Spinal cord (tissue), 10 donors: ENCODE measurements around the gene MLEC. TPM values are rescaled to one million over a fixed set of nuclear protein-coding genes. Genes with fewer than 3 reads are reported as not detected.
"Not testable (repeated sequence)": the region's sequence is repeated elsewhere in the genome, so short reads cannot be mapped to it uniquely, and the experiment has no call there.

Experiments
- DNase-seq, 6 donors: peaks; one replicate each; pipeline versions ENCODE4 v3.0.0 to v3.0.0-alpha.2; 2013 to 2015; ENCODE audit warnings: low spot score in 6 of 6, low read depth in 4 of 6
- H3K27ac ChIP-seq: one replicate; pipeline ENCODE4 v1.5.1; 2013; ENCODE audit warnings: low read depth, low read length, control low read depth
- H3K27me3 ChIP-seq: one replicate; pipeline ENCODE4 v1.6.1; 2013; ENCODE audit warnings: low read length; ENCODE audit not compliant: control insufficient read depth, insufficient read depth
- H3K36me3 ChIP-seq: one replicate; pipeline ENCODE4 v1.6.1; 2013; ENCODE audit warnings: low read length; ENCODE audit not compliant: control insufficient read depth, insufficient read depth
- H3K4me1 ChIP-seq: one replicate; pipeline ENCODE4 v1.6.1; 2013; ENCODE audit warnings: low read length; ENCODE audit not compliant: control insufficient read depth, insufficient read depth
- H3K4me3 ChIP-seq: one replicate; pipeline ENCODE4 v1.5.1; 2013; ENCODE audit warnings: low read depth, low read length, control low read depth
- H3K9me3 ChIP-seq: one replicate; pipeline ENCODE4 v1.6.1; 2013; ENCODE audit warnings: low read length; ENCODE audit not compliant: control insufficient read depth, insufficient read depth
- WGBS: methylation state at CpG from one replicate; pipeline ENCODE4 v1.1.5; 2013; ENCODE audit warnings: missing lambda C conversion rate; ENCODE audit not compliant: insufficient coverage; 5-methylcytosine and 5-hydroxymethylcytosine counted together
- polyA plus RNA-seq, 2 donors: library from polyadenylated mRNA; unstranded; fragments of 120-200 nt; gene quantifications; one replicate each; pipeline ENCODE4 v1.2.1, GENCODE V29; 2013; ENCODE audit not compliant: insufficient read length in 2 of 2
- total RNA-seq, 2 donors: library from RNA; depleted of rRNA in 1 of 2; stranded (reverse); fragments of 120-200 nt in 1 of 2; fragments of >200 nt in 1 of 2; gene quantifications; one replicate each; pipeline versions ENCODE4 v1.2.3 to v1.2.4, GENCODE V29; 2013 to 2014
- donor health status: healthy.

Gene MLEC
- total and polyA plus RNA-seq, 4 donors = 75.9 to 104 (median 97.0) TPM

DNA sequence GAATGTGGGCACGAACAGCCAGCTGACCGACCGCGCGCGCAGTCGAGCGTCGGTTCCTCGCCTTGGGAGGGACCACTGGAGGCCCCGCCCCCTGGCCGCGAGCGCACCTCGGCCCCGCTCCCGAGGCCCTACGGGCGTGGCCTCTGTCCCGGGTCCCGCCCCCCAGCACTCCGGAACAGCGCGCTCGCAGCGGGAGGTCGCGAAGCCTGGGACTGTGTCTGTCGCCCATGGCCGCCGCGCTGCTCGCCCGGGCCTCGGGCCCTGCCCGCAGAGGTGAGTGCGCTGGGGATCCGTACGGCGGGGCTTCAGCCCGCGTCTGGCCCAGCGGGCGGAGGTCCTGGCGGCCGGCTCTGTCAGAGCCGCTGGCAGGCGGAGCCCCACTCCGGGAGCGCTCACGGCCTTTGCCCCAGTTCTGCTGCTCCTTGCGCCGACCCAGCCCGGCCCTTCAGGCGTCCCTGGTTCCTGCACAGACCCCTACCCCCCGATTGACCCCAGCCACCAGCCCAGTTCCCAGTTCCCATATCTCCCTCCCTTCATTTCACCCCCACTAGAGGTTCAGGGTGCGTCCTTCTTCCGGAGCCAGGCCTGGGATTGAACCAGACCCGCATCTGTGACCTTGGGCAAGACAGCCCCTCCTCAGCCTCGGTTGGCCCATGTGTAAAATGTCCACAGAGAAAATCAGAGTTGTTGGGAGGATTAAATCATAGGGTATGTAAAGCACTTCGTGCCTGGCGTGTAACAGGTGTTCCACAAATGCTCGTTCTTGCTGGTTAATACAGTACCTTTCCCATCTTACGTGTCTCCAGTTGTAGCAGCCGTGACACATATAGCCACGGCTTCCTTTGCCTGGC, 38.9 kb downstream of the MLEC start, which contains the start of gene ACADS:
Gene ACADS, plus strand, starts transcription at position 168 of the 851 bp plus-strand sequence. Its CDS starts 60 bp downstream, at position 228.
- Histone ChIP-seq H3K36me3 (peaks cover 43% of the 10 kb centered on the region), H3K27ac (peak within 1 kb of the TSS; percentile 61)

DNA sequence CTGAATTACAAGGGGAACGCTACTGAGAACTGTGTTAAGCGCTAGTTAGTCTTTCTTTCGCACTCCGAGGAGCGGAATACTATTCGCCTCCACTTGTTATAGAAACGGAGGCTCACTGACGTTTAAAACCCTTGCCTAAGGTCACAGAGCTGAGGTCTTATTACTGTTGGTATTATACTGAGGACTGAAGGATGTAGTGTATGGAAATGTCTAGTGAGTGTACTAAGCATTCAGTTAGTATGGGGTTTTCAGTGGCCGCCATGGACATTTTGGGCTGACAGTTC, 39.5 kb downstream of the MLEC start:
- 83% methylated on average over 9 of the region's 9 CpGs for WGBS
- no peak overlapping the region for H3K4me3 ChIP-seq

More for the DNA sequence above, 38.9 kb downstream of the MLEC start, which contains the start of gene ACADS:
- Histone ChIP-seq H3K4me1 (peaks cover 21% of the 10 kb centered on the region), H3K9me3 (no peaks in the 10 kb centered on the region), H3K4me3 (peak within 1 kb of the TSS; percentile 56), H3K27me3 (no peaks in the 10 kb centered on the region)
- WGBS = 10% methylated on average over 65 of the region's 66 CpGs
- DNase-seq = peak in 3 of 6 donors; percentile 73 to 92 (median 89)

DNA sequence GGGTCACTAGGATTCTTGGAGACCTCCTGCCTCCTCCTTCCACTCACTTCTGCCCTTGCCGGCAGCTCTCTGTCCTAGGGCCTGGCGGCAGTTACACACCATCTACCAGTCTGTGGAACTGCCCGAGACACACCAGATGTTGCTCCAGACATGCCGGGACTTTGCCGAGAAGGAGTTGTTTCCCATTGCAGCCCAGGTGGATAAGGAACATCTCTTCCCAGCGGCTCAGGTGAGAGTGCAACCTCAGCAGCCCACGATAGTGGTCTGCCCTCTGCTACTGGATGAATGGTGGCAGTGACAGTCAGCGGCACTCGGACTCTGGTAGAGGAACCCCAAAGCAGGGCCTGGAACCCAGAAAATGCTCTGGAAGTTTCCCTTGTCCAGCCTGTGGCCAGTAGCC, 40.0 kb downstream of the MLEC start:
- Histone ChIP-seq H3K27me3 (no peaks in the 10 kb centered on the region), H3K4me3 (no peak overlapping the region), H3K36me3 (peaks cover 39% of the 10 kb centered on the region), H3K27ac (no peak overlapping the region), H3K4me1 (peaks cover 17% of the 10 kb centered on the region), H3K9me3 (no peaks in the 10 kb centered on the region)
- no peak for DNase-seq
- 96% methylated on average over 9 of the region's 9 CpGs for WGBS

More for the DNA sequence above, 39.5 kb downstream of the MLEC start:
- peaks cover 41% of the 10 kb centered on the region for H3K36me3 ChIP-seq
- H3K9me3 ChIP-seq = no peaks in the 10 kb centered on the region
- H3K27ac ChIP-seq = no peak overlapping the region
- peaks cover 19% of the 10 kb centered on the region for H3K4me1 ChIP-seq
- H3K27me3 ChIP-seq = no peaks in the 10 kb centered on the region
- DNase-seq = no peak

DNA sequence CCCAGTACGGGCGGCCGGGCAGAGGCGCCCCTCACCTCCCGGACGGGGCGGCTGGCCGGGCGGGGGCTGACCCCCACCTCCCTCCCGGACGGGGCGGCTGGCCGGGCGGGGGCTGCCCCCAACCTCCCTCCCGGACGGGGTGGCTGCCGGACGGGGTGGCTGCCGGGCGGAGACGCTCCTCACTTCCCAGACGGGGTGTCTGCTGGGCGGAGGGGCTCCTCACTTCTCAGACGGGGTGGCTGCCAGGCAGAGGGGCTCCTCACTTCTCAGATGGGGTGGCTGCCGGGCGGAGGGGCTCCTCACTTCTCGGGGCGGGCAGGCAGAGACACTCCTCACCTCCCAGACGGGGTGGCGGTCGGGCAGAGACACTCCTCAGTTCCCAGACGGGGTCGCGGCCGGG, 45.2 kb downstream of the MLEC start:
- not testable (repeated sequence) for DNase-seq, H3K9me3 ChIP-seq, H3K4me1 ChIP-seq, H3K27ac ChIP-seq, H3K27me3 ChIP-seq, H3K4me3 ChIP-seq
- peaks cover 42% of the 10 kb centered on the region for H3K36me3 ChIP-seq
- WGBS = 98% methylated on average over 31 of the region's 35 CpGs

DNA sequence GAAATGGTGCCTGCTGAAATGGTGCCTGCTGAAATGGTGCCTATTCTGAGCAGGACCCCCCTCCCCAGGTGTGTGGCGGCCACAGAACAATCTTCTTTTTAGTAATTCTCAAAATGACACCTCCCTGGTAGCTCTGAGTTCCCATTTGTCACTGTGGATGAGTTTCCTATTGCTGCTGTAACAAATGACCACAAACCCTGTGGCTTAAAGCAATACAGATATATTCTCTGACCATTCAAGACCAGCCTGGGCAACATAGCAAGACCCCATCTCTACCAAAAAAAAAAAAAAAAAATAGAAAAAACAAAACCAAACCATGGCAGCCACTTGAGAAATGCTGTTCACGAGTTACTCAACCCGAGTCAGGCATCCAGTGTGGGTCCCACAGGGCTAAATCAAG, 46.6 kb downstream of the MLEC start:
- no peaks in the 10 kb centered on the region for H3K4me1 ChIP-seq
- WGBS = 94% methylated on average over 3 of the region's 3 CpGs
- peaks cover 47% of the 10 kb centered on the region for H3K36me3 ChIP-seq
- H3K27me3 ChIP-seq = no peaks in the 10 kb centered on the region
- H3K27ac ChIP-seq = no peak overlapping the region
- DNase-seq = no peak
- H3K4me3 ChIP-seq = no peak overlapping the region
- no peaks in the 10 kb centered on the region for H3K9me3 ChIP-seq

GRCh38 chr12:120734210-120734609, 47.3 kb downstream of the MLEC start:
- no peaks in the 10 kb centered on the region for H3K9me3 ChIP-seq
- 88% methylated on average over 9 of the region's 10 CpGs for WGBS
- H3K27me3 ChIP-seq = no peaks in the 10 kb centered on the region
- no peak for DNase-seq
- H3K27ac ChIP-seq = no peak overlapping the region
- no peaks in the 10 kb centered on the region for H3K4me1 ChIP-seq
- no peak overlapping the region for H3K4me3 ChIP-seq
- H3K36me3 ChIP-seq = peaks cover 51% of the 10 kb centered on the region

GRCh38 chr12:120735181-120735580, 48.2 kb downstream of the MLEC start:
- Histone ChIP-seq H3K36me3 (peaks cover 51% of the 10 kb centered on the region), H3K9me3 (no peaks in the 10 kb centered on the region), H3K27ac (no peak overlapping the region), H3K4me1 (no peaks in the 10 kb centered on the region), H3K27me3 (no peaks in the 10 kb centered on the region), H3K4me3 (no peak overlapping the region)
- DNase-seq = no peak
- WGBS = no CpG with 5 or more reads among the region's 3 CpGs

DNA sequence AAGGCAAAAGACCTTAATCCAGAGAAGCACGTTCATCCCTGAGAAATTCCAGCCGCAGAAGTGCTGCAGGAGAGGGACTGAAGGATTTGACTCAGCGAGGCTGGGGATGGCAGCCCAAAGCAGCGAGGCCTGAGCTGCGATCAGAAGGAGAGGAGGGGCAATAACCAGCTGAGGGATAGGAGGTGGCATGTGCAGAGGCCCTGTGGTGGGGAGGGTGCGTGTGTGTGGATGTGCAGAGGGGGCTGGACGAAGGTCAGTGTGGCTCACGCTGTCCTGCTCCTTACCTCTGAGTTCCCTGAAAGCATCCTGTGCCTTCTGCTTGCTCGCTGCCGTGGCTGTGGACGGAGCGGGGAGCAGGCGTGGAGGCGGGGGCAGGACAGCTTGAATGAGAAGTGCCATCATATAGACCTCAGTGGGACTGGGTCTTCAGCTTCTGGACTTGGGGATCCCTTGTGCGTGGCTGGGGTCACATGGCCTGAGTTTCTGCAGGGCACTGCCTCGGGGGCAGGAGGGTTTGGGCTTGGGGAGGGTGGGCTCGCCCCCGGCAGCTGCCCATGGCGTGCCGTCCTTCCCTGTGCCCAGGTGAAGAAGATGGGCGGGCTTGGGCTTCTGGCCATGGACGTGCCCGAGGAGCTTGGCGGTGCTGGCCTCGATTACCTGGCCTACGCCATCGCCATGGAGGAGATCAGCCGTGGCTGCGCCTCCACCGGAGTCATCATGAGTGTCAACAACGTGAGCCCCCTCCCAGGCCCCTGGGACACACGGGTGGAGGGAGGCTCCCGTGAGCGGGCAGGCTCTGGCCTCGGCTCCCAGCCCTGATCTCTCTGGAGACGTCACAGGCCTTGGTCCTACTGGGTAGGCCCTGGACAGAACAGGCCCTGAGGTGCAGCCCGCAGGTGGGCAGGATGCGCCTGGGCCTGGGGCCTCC, 49.7 kb downstream of the MLEC start:
- H3K27ac ChIP-seq = no peak overlapping the region
- 88% methylated on average over 38 of the region's 38 CpGs for WGBS
- no peaks in the 10 kb centered on the region for H3K4me1 ChIP-seq
- H3K9me3 ChIP-seq = no peaks in the 10 kb centered on the region
- DNase-seq = no peak
- H3K36me3 ChIP-seq = peaks cover 54% of the 10 kb centered on the region
- no peak overlapping the region for H3K4me3 ChIP-seq
- H3K27me3 ChIP-seq = no peaks in the 10 kb centered on the region

GRCh38 chr12:120737557-120738251, 50.8 kb downstream of the MLEC start:
- DNase-seq = peak in 1 of 6 donors; percentile 15
- Histone ChIP-seq H3K36me3 (peaks cover 52% of the 10 kb centered on the region), H3K9me3 (no peaks in the 10 kb centered on the region), H3K27me3 (no peaks in the 10 kb centered on the region), H3K27ac (no peak overlapping the region), H3K4me1 (no peaks in the 10 kb centered on the region), H3K4me3 (no peak overlapping the region)
- WGBS = 84% methylated on average over 23 of the region's 25 CpGs
